CD4-positive, alpha-beta T cell treated with Interleukin-21 for 1 hour (primary cell): ENCODE results near the gene SLC16A13.
"Not testable (repeated sequence)": the region's sequence is repeated elsewhere in the genome, so short reads cannot be mapped to it uniquely, and the experiment has no call there.

Experiments
- DNase-seq: peaks from one replicate; pipeline ENCODE4 v3.0.0-alpha.2; 2020

Gene SLC16A13

DNA sequence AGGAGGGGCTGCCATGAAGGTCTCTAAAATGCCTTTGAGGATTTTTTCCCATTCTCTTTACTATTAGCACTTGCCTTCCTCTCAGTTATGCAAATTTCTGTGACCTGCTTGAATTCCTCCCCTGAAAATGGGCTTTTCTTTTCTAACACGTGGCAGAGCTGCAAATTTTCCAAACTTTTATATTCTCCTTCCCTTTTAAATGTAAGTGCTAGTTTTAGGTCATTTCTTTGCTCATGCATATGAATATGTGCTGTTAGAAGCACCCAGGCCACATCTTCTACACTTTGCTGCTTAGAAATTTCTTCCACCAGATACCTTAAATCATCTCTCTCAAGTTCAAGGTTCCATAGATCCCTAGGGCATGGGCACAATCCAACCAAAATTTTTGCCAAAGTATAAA is 32.5 kb downstream of the SLC16A13 start:
- DNase-seq: no peak

DNA sequence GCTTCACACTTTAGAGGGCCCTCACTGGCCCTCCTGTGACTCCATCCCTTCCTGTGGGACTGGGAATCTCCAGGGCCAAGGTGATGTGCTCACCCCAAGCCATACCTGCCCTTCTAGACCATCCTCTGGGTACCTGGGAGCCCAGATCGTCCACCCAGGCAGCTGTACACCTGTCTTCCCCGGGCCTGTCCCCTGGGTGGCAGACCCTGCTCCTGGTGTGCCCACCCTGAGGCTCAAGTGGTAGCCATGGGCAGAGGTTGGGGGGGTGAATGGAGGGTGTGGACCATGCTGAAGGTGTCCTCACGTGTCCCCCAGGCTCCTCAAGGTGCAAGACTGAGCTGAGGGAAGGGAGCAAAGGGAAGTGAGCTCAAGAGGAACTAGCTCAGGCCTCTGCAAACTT is 34.9 kb downstream of the SLC16A13 start:
- DNase-seq: no peak

DNA sequence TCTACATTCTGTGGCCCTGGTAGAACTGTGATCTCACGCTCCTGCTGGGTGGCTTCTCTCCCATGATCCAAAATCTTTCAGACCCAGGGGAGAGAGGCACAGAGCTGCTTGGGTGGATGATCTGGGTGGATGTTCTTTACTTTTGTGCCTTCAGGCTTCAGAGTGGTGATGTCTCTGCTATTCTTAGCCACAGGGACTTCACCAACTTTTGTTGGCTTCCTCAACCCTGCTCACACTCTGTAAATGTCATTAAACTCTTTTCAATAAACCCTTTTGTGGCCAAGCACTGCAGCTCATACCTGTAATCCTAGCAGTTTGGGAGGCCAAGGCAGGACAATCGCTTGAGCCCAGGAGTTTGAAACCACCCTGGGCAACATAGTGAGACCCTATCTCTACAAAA is 36.6 kb downstream of the SLC16A13 start:
- DNase-seq: no peak

DNA sequence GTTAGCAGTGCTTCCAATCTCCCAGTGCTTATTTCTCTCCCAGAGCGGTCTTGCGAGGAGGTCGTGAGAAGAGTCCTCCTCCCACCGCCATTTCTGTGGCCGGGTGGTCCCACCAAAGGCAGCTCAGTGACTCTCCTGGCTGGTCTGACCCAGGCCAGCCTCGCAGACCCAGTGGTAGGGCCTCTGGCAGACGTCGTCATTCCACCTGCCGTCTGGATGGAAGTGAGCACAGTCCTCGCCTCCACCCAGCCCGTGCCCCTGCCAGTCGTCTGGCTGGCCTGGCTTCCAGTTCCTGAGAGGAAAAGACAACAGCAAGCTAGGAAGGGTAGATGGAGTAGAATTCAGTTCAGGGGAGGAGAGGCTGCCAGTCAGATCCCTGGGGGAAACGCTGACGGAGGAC is 39.1 kb downstream of the SLC16A13 start:
- no peak for DNase-seq

DNA sequence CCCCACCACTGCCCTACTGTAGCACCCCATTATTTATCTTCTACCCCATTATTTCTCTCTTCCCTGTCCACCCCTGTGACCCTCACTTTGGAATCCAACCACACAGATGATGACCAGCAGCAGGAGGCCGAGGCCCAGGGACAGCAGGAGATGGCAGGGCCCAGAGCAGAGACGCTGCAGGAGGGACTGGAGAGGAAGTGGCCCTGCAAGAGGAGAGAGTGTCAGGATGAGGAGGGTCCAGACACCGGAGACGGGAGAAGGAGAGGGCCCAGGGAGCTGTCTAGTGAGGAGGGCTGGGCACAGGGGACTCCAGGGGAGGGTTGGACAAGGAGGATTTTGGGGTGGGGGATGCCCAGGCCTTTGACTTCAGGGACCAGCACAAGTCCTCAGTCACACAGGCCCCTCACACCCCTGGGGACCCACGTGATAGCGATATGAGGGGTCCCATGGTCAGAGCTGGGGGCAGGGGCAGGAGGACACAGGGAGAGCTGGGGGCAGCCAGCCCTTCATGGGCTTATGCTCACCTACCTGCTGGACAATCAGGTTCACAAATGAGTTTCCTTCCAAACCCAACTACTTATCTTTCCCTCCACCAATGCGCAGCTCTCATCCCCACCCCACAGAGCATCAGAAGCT is 42.2 kb downstream of the SLC16A13 start:
- no peak for DNase-seq

DNA sequence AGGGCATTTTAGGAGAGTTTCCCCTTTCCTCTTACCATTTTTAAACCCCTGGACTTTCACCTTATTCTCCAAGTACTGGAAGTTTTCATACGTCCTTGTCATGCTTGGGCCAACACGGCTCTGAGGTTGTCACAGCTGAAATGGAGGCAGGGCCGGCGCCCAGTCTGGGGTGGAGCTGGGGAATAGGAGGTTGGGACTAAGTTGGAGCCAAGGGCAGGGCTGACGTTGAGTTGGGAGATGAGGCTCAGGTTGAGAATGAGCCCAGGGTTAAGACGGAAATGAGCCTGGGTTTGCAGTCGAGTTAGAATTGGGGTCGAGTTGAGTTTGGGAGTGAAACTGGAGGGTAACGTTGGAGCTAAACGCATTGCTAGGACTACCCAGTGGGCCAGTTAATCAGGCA is 42.9 kb downstream of the SLC16A13 start:
- DNase-seq: no peak

DNA sequence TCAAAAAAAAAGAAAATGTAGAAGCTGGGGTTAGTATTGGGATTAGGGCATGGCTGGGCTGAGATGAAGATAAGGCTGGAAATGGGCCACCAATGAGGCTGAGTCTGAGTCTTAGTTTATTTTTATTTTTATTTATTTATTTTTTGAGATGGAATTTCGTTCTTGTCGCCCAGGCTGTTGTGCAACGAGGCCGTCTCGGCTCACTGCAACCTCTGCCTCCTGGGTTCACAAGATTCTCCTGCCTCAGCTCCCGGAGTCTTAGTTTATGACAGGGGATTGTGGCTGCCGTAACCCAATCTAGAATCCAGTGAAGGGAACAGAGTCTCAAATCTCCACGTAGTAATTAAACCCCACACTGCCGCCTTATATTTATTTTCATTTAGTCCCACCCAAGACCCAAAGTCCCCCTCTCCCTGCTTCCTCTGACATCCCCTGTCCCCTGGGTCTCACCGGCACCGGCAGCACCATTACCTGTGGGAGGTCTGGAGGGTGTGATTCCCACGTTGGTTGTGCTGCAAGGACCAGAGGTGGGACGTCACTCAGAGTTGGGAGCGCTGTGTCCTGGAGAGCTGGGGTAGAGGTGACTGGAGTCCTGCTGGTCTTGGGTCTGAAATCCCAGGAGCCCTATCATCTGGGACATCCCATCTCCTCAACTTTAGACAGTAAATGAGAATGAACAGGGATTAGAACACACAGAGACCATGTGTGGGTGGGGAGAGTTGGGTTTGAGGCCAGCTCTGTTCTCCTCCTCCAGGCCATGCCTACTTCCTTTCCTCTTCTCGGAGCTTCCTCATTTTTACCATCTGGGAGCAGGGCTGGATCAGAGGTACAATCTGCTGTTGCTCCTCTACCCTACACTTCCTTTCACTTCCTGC is 44.0 kb downstream of the SLC16A13 start, which contains the start of gene CLEC10A:
Gene CLEC10A, minus strand, starts transcription at position 671 of the 875 bp plus-strand sequence. CDS start 1,439 bp downstream, outside the sequence.
- no peak for DNase-seq

DNA sequence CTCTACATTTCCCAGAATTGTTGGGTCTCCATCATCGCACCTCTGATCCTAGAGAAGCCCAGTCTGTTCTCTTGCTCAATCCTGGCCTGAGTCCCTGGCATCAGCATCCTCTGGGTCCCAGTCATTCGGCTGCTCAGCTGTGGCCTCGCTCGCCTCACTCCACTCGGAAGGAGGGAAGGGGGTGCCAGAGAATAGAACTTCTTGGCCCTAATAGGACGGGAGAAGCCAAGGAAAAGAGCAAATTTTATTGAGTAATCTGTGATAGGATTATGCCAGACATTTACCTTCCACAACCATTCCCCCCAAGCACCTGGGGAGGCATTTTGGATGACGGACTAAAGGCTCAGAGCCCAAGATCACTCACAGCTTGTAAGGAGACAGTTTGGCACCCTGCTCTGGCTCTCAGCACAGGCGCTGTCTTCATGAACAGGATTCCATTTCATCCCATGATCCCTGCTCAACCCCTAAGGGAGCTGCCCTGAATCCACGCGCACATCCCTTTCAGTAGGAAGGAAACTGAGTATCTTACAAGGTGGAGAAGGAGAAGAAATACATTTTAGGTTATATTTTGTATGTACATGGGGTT is 44.7 kb downstream of the SLC16A13 start:
- DNase-seq: no peak

DNA sequence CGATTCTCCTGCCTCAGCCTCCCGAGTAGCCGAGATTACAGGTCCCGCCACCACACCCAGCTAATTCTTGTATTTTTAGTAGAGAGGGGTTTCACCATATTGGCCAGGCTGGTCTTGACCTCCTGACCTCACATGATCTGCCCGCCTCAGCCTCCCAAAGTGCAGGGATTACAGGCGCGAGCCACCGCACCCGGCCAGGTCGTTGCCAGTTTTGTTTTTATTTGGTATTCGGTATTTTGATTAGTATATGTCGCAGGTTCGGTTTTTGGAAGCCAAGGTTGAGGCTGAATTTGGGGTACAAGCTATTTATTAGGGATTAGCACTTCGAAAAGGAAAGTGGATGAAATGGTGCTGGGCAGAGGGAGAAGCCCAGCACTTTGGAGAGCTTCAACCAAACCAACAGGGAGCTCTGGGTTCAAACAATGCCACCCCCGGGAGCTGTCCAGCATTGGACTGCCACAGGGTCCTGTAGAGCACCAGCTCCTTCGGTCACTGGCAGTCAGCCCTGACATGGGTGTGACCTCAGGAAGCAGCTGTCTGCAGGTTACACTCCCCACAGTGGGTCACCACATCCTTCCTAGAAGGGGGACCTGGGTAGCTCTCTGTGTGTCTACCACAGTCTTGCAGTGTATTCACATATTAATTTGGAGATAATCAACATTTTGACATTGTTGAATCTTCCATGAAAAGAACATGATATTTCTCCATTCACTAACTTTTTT is 45.7 kb downstream of the SLC16A13 start:
- DNase-seq: peak; percentile 55

DNA sequence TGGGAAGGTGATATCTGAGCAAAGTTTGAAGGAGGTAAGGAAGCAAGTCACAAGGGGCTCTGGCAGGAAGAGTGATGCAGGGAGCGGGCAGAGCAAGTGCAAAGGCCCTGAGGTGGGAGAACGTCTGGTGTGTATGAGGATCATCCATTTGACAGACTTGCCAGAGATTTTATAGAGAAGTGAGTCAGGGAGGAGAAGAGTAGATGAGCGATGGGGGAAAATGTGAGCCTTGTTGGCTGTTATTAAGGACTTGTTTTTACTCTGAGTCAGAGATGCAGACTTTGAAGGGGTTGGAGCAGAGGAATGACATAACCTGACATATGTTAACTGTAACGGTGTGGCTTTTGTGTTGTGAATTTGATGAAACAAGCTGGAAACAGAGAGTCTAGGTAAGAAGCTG is 47.8 kb downstream of the SLC16A13 start:
- no peak for DNase-seq

DNA sequence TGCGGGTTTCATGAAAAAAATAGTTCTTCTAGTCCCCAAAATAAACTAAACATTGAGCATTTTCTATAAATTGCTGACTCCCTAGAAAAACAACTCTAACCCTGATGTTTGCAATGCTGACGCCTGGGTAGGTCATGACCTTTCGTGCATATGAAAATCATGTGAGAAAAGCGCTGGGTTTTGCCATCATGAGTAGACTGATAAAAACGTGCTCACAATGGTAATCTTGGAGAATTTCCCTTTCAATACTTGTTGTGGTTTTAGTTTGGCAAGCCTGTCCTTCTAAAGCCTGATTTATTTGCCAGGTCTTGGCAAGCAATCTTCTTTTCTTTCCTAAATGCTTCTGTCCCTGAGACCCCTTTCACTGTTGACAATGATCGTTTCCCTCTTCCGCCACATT is 48.3 kb downstream of the SLC16A13 start:
- no peak for DNase-seq

DNA sequence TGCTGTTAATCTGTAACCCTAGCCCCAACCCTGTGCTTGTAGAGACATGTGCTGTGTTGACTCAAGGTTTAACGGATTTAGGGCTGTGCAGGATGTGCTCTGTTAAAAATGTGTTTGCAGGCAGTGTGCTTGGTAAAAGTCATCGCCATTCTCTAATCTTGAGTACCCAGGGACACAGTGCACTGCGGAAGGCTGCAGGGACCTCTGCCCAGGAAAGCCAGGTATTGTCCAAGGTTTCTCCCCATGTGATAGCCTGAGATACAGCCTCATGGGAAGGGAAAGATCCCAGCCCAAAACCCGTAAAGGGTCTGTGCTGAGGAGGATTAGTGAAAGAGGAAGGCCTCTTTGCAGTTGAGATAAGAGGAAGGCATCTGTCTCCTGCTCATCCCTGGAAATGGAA is 52.6 kb downstream of the SLC16A13 start:
- not testable (repeated sequence) for DNase-seq

DNA sequence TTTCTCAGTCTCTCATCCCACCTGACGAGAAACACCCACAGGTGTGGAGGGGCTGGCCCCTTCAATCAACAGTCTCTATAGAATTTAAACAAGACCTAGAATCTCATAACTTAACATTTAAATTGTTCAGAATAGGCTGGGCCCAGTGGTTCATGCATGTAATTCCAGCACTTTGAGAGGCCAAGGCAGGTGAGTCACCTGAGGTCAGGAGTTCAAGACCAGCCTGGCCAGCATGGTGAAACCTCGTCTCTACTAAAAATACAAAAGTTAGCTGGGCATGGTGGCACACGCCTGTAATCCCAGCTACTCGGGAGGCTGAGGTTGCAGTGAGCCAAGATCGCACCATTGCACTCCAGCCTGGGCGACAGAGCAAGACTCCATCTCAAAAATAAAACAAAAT is 53.8 kb downstream of the SLC16A13 start:
- not testable (repeated sequence) for DNase-seq
